GM23338 (cell line): ENCODE data around the gene SHC4. TPM values are rescaled to one million over a fixed set of nuclear protein-coding genes. Genes with fewer than 3 reads are reported as not detected.

Experiments
- ATAC-seq: fragments of 200-7000 bp; cut with Tn5 transposase; 3 replicates; pipeline ENCODE4 v1.9.1; 2020
- DNase-seq: peaks from one replicate; pipeline ENCODE4 v3.0.0-alpha.2; 2015; ENCODE audit warnings: low spot score
- H2AFZ ChIP-seq: fragments of 200-600 bp; sonication (generic); 2 replicates; pipeline ENCODE4 v1.8.0; 2016; ENCODE audit warnings: antibody characterized with exemption, mild to moderate bottlenecking, moderate library complexity
- H3F3A ChIP-seq: fragments of 200-600 bp; sonication (generic); replicated peaks from 2 replicates; pipeline ENCODE4 v1.8.0; 2017; ENCODE audit warnings: antibody characterized with exemption, mixed run types, low read depth
- H3K27ac ChIP-seq: fragments of 200-600 bp; sonication (generic); 2 replicates; pipeline ENCODE4 v1.6.1; 2016; ENCODE audit warnings: low read depth
- H3K27me3 ChIP-seq: fragments of 200-600 bp; sonication (generic); 2 replicates; pipeline ENCODE4 v1.8.0; 2016; ENCODE audit warnings: mild to moderate bottlenecking, mixed run types, moderate library complexity; ENCODE audit not compliant: insufficient read depth
- H3K36me3 ChIP-seq: fragments of 200-600 bp; sonication (generic); 2 replicates; pipeline ENCODE4 v1.8.0; 2016; ENCODE audit warnings: mild to moderate bottlenecking; ENCODE audit not compliant: insufficient read depth
- H3K4me1 ChIP-seq: fragments of 200-600 bp; sonication (generic); 2 replicates; pipeline ENCODE4 v1.8.0; 2016; ENCODE audit warnings: mild to moderate bottlenecking, moderate library complexity; ENCODE audit not compliant: insufficient read depth
- H3K4me2 ChIP-seq: fragments of 200-600 bp; sonication (generic); 2 replicates; pipeline ENCODE4 v1.7.1; 2017; ENCODE audit warnings: mixed run types
- H3K4me3 ChIP-seq: fragments of 200-600 bp; sonication (generic); 2 replicates; pipeline ENCODE4 v1.6.1; 2016; ENCODE audit warnings: mixed run types
- H3K79me2 ChIP-seq: fragments of 200-600 bp; sonication (generic); replicated peaks from 2 replicates; pipeline ENCODE4 v1.8.0; 2017; ENCODE audit warnings: mild to moderate bottlenecking; ENCODE audit not compliant: insufficient read depth
- H3K9me2 ChIP-seq: fragments of 200-600 bp; sonication (generic); 2 replicates; pipeline ENCODE4 v1.8.0; 2017; ENCODE audit not compliant: insufficient read depth
- H4K20me1 ChIP-seq: fragments of 200-600 bp; sonication (generic); replicated peaks from 2 replicates; pipeline ENCODE4 v1.8.0; 2017; ENCODE audit warnings: mild to moderate bottlenecking; ENCODE audit not compliant: insufficient read depth
- H3K27ac Mint-ChIP-seq: 2 replicates; pipeline ENCODE4 v1.8.0; 2020; ENCODE audit warnings: inconsistent platforms, mild to moderate bottlenecking, moderate library complexity, mixed read lengths
- H3K27me3 Mint-ChIP-seq: 3 replicates; pipeline ENCODE4 v1.8.0; 2022; ENCODE audit warnings: low read depth, mild to moderate bottlenecking, moderate library complexity, mixed read lengths, inconsistent platforms; ENCODE audit not compliant: insufficient read depth, poor library complexity
- H3K36me3 Mint-ChIP-seq: 3 replicates; pipeline ENCODE4 v1.8.0; 2021; ENCODE audit warnings: low read depth, mild to moderate bottlenecking, inconsistent platforms, moderate library complexity, mixed read lengths
- H3K4me1 Mint-ChIP-seq: 3 replicates; pipeline ENCODE4 v1.8.0; 2020; ENCODE audit warnings: mild to moderate bottlenecking, inconsistent platforms, mixed read lengths
- H3K4me3 Mint-ChIP-seq: 3 replicates; pipeline ENCODE4 v1.8.0; 2021; ENCODE audit warnings: moderate library complexity, mild to moderate bottlenecking, inconsistent platforms, mixed read lengths
- H3K9me3 Mint-ChIP-seq: 3 replicates; pipeline ENCODE4 v1.8.0; 2020; ENCODE audit warnings: moderate library complexity, mild to moderate bottlenecking, inconsistent platforms, mixed read lengths
- CTCF ChIP-seq, 2 experiments: fragments of 200-600 bp in 1 of 2; sonication (generic) in 1 of 2; conservative IDR thresholded peaks; 2 replicates each; pipeline versions ENCODE4 v1.5.1 to v1.6.1; 2016 to 2017; ENCODE audit warnings: antibody characterized with exemption in 2 of 2, low read depth in 2 of 2, mild to moderate bottlenecking in 2 of 2, moderate library complexity in 1 of 2
- NANOG ChIP-seq: IDR thresholded peaks from 2 replicates; pipeline ENCODE4 v1.6.1; 2016; ENCODE audit warnings: antibody characterized with exemption, borderline replicate concordance
- POLR2AphosphoS5 ChIP-seq: IDR thresholded peaks from 2 replicates; pipeline ENCODE4 v1.6.1; 2016; ENCODE audit warnings: antibody characterized with exemption, low read depth
- REST ChIP-seq: IDR thresholded peaks from one replicate; pipeline ENCODE4 v1.6.1; 2018; ENCODE audit warnings: antibody characterized with exemption; ENCODE audit not compliant: unreplicated experiment
- STAT1 ChIP-seq: IDR thresholded peaks from one replicate; pipeline ENCODE4 v1.6.1; 2016; ENCODE audit warnings: antibody characterized with exemption; ENCODE audit not compliant: unreplicated experiment
- ZNF114 ChIP-seq: fragments of 250-450 bp; sonication (Bioruptor Pico); IDR thresholded peaks from 2 replicates; pipeline ENCODE4 v1.5.0; 2020; ENCODE audit warnings: mild to moderate bottlenecking, moderate library complexity
- ZNF331 ChIP-seq: fragments of 250-450 bp; sonication (Bioruptor Pico); IDR thresholded peaks from 2 replicates; pipeline ENCODE4 v1.5.0; 2020; ENCODE audit warnings: low read depth, mild to moderate bottlenecking, moderate library complexity
- ZNF462 ChIP-seq: fragments of 250-450 bp; sonication (Bioruptor Pico); IDR thresholded peaks from 2 replicates; pipeline ENCODE4 v1.5.0; 2020; ENCODE audit warnings: mild to moderate bottlenecking, moderate library complexity
- polyA plus RNA-seq: library from polyadenylated mRNA; unstranded; fragments of >200 nt; fragmentation: Nextera tagmentation; extraction: Ambion mirVana; gene quantifications from 2 replicates; pipeline ENCODE4 v1.2.1, GENCODE V29; 2016
- total RNA-seq: library from RNA; depleted of rRNA; stranded (reverse); fragments of >200 nt; shearing (Covaris generic); gene quantifications from 2 replicates; pipeline ENCODE4 v1.2.3, GENCODE V29; 2014

The SHC4 gene
- total and polyA plus RNA-seq, 2 experiments from 2014 or later = 0.21 to 0.32 TPM

GRCh38 chr15:48928877-48929538 lies 34.7 kb downstream of the SHC4 start (continued):
- TF ChIP-seq CTCF (conservative IDR thresholded peaks at IDR 0.05; ENCODE audit: low read depth in 2 of 2) (no peak), NANOG (no peak), STAT1 (no peak), ZNF114 (no peak)

GRCh38 chr15:48925714-48926223 lies 38.0 kb downstream of the SHC4 start:
- H3K36me3 ChIP-seq = no peaks in the 10 kb centered on the region
- H3K27me3 Mint-ChIP-seq = peaks cover 4% of the 10 kb centered on the region
- H2AFZ ChIP-seq = no peak overlapping the region
- H3K36me3 Mint-ChIP-seq = no peaks in the 10 kb centered on the region
- no peak for ATAC-seq
- no peak for TF ChIP-seq STAT1
- no peak for TF ChIP-seq ZNF331 (CRISPR knock-in tag)
- no peak for TF ChIP-seq ZNF462
- TF ChIP-seq REST = no peak
- TF ChIP-seq POLR2AphosphoS5 = no peak
- H3K27ac Mint-ChIP-seq = no peak overlapping the region
- no peaks in the 10 kb centered on the region for H3K4me1 Mint-ChIP-seq
- no peaks in the 10 kb centered on the region for H3K9me3 Mint-ChIP-seq
- H4K20me1 ChIP-seq = no peaks in the 10 kb centered on the region
- no peak overlapping the region for H3K27ac ChIP-seq
- H3K79me2 ChIP-seq = no peaks in the 10 kb centered on the region
- no peak for DNase-seq
- no peaks in the 10 kb centered on the region for H3K27me3 ChIP-seq
- H3K9me2 ChIP-seq = no peaks in the 10 kb centered on the region
- H3K4me2 ChIP-seq = no peak overlapping the region
- H3F3A ChIP-seq = no peaks in the 10 kb centered on the region
- no peak overlapping the region for H3K4me3 Mint-ChIP-seq
- no peak overlapping the region for H3K4me3 ChIP-seq
- H3K4me1 ChIP-seq = no peaks in the 10 kb centered on the region
